Astrocyte of the spinal cord (primary cell): ENCODE measurements around the gene OR2L2.

Experiments used
- DNase-seq: peaks from one replicate; pipeline ENCODE4 v3.0.0; 2011; ENCODE audit warnings: low read depth, low spot score
- H3K4me3 ChIP-seq: 2 replicates; pipeline ENCODE4 v1.5.1; 2011; ENCODE audit warnings: low read depth, mild to moderate bottlenecking, low read length, moderate library complexity
- CTCF ChIP-seq: IDR thresholded peaks from 2 replicates; pipeline ENCODE4 v1.5.1; 2012; ENCODE audit warnings: low read depth, mild to moderate bottlenecking, low read length, inconsistent platforms
- in situ Hi-C: cut with HindIII; loops from 2 replicates; pipeline ENCODE4 v1.10.0; 2017; ENCODE audit warnings: low sequenced_read_pairs

Gene OR2L2

GRCh38 chr1:248013229-248013710, 16.6 kb upstream of the OR2L2 start, which contains the start of gene OR2L5:
OR2L5 (plus strand) TSS chr1:248013660; CDS start chr1:248021948, 8,288 bp downstream.
- no peak for DNase-seq
- H3K4me3 ChIP-seq = no peak within 1 kb of the TSS
- in situ Hi-C loops = no loop called here
- no peak for TF ChIP-seq CTCF

- no peak overlapping the region for H3K4me3 ChIP-seq
- DNase-seq = no peak
- in situ Hi-C loops = no loop called here
- no peak for TF ChIP-seq CTCF
Observed at GRCh38 chr1:248015803-248016202, 14.1 kb upstream of the OR2L2 start.

GRCh38 chr1:248045209-248045608, 15.3 kb downstream of the OR2L2 start:
- in situ Hi-C loops = no loop called here
- no peak for TF ChIP-seq CTCF
- DNase-seq = no peak
- no peak overlapping the region for H3K4me3 ChIP-seq

GRCh38 chr1:248046536-248046935, 16.7 kb downstream of the OR2L2 start, which contains the start of gene OR2L3:
OR2L3 (plus strand) TSS chr1:248046836; CDS start chr1:248060682, 13,846 bp downstream.
- TF ChIP-seq CTCF = no peak
- H3K4me3 ChIP-seq = no peak within 1 kb of the TSS
- in situ Hi-C loops = no loop called here
- no peak for DNase-seq

- no peak for DNase-seq
- no peak overlapping the region for H3K4me3 ChIP-seq
- TF ChIP-seq CTCF = no peak
- in situ Hi-C loops = no loop called here
Observed at GRCh38 chr1:248047008-248047407, 17.1 kb downstream of the OR2L2 start.

GRCh38 chr1:248054671-248055070, 24.8 kb downstream of the OR2L2 start:
- H3K4me3 ChIP-seq = no peak overlapping the region
- in situ Hi-C loops = no loop called here
- no peak for TF ChIP-seq CTCF
- DNase-seq = no peak

- H3K4me3 ChIP-seq = no peak overlapping the region
- in situ Hi-C loops = no loop called here
- TF ChIP-seq CTCF = no peak
- DNase-seq = no peak
Observed at GRCh38 chr1:248055261-248055660, 25.4 kb downstream of the OR2L2 start.
